GM12873 (cell line): ENCODE results near the gene SLIT1.

Source experiments
- CTCF ChIP-seq: IDR thresholded peaks from 2 replicates; pipeline ENCODE4 v1.5.1; 2012; ENCODE audit warnings: low read depth, mild to moderate bottlenecking, moderate library complexity, low read length, control low read depth; ENCODE audit not compliant: insufficient read depth; ENCODE audit errors: missing control alignments

The SLIT1 gene

GRCh38 chr10:97056003-97056630 is 129.6 kb downstream of the SLIT1 start:
- TF ChIP-seq CTCF = no peak

GRCh38 chr10:97053276-97053675 is 132.5 kb downstream of the SLIT1 start:
- no peak for TF ChIP-seq CTCF

DNA sequence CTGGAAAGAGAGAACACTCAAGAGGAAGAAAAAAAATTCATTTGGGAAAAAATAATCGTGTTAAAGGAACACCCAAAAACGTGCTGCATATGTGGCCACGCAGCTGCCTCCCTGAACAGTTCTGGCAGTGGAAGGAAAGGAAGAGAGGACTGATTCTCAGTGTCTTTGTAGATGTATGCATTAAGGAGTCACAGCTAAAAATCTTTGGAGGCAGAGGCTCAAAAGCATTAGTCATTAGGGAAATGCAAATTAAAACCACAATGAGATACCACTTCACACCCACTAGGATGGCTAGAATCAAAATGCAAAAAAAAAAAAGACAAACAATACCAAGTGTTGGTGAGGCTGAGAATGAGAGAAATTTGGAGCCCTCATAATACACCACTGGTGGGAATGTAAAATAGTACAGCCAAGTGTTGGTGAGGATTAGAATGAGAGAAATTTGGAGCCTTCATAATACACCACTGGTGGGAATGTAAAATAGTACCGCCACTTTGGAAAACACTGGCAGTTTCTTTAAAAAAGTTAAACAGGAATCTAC is 134.7 kb downstream of the SLIT1 start:
- no peak for TF ChIP-seq CTCF

- TF ChIP-seq CTCF = no peak
Observed at GRCh38 chr10:97050205-97050745, 135.5 kb downstream of the SLIT1 start.

GRCh38 chr10:97049670-97050069 is 136.1 kb downstream of the SLIT1 start:
- no peak for TF ChIP-seq CTCF

DNA sequence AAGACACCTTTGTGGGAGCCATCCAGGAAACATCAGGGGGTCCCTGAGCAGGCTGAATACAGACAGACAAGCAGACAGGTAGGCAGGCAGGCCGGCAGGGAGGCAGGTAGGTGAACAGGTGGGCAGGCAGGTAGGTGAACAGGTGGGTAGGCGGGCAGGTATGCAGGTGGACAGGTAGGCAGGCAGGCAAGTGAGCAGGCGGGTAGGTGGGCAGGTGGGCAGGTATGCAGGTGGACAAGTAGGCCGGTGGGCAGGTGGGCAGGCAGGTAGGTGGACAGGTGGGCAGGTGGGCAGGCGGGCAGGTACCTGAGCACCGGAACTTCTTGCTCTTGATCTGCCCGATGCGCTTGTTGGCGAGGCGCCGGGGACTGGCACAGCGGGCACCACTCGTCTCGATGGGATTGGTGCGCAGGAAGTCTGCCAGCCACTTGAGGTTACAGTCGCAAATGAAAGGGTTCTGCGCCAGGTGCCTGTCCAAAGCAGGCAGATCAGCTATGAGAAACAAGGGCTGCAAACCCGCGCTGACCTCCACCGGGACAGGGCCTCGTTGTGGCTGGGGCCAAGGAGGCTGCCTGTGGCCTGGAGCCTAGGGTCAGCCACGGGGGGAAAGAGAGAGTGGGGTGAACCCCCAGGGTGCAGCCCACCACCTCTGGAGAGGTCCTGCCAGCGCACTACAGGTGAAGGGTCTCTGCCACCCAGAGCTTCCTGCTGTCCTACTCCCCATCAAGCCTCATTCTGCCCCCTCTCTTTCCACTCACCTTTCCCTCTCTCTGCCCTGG is 136.9 kb downstream of the SLIT1 start:
- TF ChIP-seq CTCF = no peak

DNA sequence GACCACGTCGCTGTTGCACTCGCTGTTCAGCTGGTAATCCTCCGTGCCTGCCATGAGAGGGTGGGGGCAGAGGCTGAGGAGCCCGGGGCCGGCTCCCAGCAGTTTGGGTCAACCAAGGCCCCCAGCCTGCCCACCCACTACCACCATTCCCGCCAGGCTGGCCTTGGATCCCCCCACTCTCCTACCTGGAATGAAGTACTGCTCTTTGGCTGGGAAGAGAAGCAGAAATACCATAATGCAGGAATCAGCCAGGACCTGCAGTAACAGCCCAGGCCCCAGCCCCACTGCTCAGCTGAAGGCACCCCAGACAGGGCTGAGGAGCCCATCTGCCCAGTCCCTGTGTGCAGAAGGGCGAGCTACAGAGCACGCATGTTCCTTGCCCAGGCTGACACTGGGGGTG is 138.0 kb downstream of the SLIT1 start:
- no peak for TF ChIP-seq CTCF
